WERI-Rb-1 (cell line): ENCODE measurements around the gene MMP11.

ENCODE experiments used
- DNase-seq: peaks from one replicate; pipeline ENCODE4 v3.0.0-alpha.2; 2020
- H3K27ac ChIP-seq: fragments of 250-450 bp; sonication (Bioruptor Pico); 2 replicates; pipeline ENCODE4 v1.5.1; 2020; ENCODE audit warnings: mild to moderate bottlenecking, moderate library complexity
- H3K27me3 ChIP-seq: fragments of 250-450 bp; sonication (Bioruptor Pico); 2 replicates; pipeline ENCODE4 v1.5.1; 2021; ENCODE audit warnings: mild to moderate bottlenecking, low read depth, moderate library complexity; ENCODE audit not compliant: insufficient read depth, severe bottlenecking
- H3K36me3 ChIP-seq: fragments of 250-450 bp; sonication (Bioruptor Pico); 2 replicates; pipeline ENCODE4 v1.5.1; 2020; ENCODE audit warnings: mild to moderate bottlenecking, moderate library complexity
- H3K4me3 ChIP-seq: 2 replicates; pipeline ENCODE4 v1.5.1; 2011; ENCODE audit warnings: low read depth, mild to moderate bottlenecking, control low read depth, low read length
- H3K9me3 ChIP-seq: fragments of 250-450 bp; sonication (Bioruptor Pico); 2 replicates; pipeline ENCODE4 v1.5.1; 2021; ENCODE audit warnings: mild to moderate bottlenecking, moderate library complexity; ENCODE audit not compliant: severe bottlenecking
- CTCF ChIP-seq: IDR thresholded peaks from 2 replicates; pipeline ENCODE4 v1.5.1; 2011; ENCODE audit warnings: low read depth, mild to moderate bottlenecking, control low read depth, inconsistent platforms, low read length

The MMP11 gene

DNA sequence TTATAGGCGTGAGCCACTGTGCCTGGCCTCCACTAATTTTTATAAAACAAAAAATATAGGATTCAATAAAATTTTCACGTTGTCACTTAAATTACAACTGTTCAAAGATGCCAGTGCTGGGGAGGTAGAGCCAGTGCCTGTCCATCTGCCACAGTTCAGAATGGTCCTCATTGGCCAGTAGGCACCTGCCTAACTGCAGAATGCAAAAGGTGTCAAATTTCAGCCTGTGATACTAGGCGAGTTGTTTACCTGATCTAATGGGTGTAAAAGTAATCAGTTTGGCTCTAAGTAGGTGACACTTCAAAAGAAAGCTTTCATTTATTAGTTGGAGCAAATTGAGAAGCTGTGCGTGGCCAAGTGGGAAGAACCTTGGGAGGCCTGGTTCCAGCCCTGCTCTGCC is 16.5 kb downstream of the MMP11 start:
- no peak overlapping the region for H3K4me3 ChIP-seq
- TF ChIP-seq CTCF: no peak

GRCh38 chr22:23789638-23790037 is 17.0 kb downstream of the MMP11 start:
- no peak overlapping the region for H3K27ac ChIP-seq
- DNase-seq: no peak
- H3K9me3 ChIP-seq: no peaks in the 10 kb centered on the region
- H3K4me3 ChIP-seq: no peak overlapping the region
- 0 out of 2 replicates have a peak, but pooled peaks have one; percentile 26 for TF ChIP-seq CTCF
- H3K36me3 ChIP-seq: peaks cover 65% of the 10 kb centered on the region
- H3K27me3 ChIP-seq: no peaks in the 10 kb centered on the region

More for the DNA sequence above, 16.5 kb downstream of the MMP11 start:
- Histone ChIP-seq H3K9me3 (no peaks in the 10 kb centered on the region), H3K27me3 (no peaks in the 10 kb centered on the region), H3K27ac (no peak overlapping the region), H3K36me3 (peaks cover 60% of the 10 kb centered on the region)
- DNase-seq: no peak

DNA sequence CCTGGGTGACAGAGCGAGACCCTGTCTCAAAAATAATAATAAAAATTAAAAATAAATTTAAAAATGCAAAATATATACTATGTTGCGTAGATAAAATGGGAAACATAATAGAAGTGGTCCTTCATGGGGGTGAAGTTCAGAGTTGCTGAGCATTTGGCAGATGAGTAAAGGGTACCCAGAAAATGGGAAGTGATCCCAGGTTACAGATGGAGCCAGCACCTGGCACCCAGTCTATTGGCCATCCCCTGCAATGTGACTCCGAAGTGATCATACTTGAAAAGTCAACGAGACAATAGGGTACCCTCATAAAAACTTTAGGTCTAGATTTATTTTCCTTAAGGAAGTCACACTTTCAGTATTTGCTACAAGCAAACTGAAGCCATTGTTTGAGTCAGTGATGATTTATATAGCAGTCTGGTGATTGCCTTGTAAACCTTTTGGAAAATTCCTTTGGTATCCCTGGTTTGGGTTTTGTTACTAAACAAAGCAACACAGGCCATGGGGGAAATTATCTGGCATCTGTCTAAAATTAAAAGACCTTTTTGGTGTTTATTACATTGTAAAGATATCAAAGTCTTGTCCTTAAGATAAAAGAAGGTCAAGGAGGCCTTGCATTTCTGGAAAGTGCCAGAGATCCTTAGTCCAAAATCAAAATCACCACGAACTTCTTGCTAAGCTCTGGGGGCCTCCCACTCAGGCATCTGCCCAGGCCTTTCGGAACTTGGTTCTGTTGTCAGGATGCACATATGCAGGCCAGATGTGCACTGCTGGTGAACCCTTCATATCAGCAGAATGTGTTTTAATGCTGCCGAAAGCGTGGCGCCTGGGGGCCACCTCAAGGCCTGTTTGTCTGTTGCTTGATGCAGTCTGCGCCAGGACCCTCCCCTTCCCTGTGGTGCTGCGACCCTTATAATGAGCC is 18.4 kb downstream of the MMP11 start:
- no peak for DNase-seq
- Histone ChIP-seq H3K27me3 (no peaks in the 10 kb centered on the region), H3K9me3 (no peaks in the 10 kb centered on the region), H3K36me3 (peaks cover 78% of the 10 kb centered on the region), H3K27ac (no peak overlapping the region), H3K4me3 (no peak overlapping the region)
- no peak for TF ChIP-seq CTCF

- peaks cover 83% of the 10 kb centered on the region for H3K36me3 ChIP-seq
- H3K9me3 ChIP-seq: no peaks in the 10 kb centered on the region
- no peaks in the 10 kb centered on the region for H3K27me3 ChIP-seq
- no peak overlapping the region for H3K27ac ChIP-seq
- DNase-seq: no peak
- no peak for TF ChIP-seq CTCF
- H3K4me3 ChIP-seq: no peak overlapping the region
Observed at GRCh38 chr22:23791738-23792645, 19.3 kb downstream of the MMP11 start.

GRCh38 chr22:23793326-23793725 is 20.7 kb downstream of the MMP11 start:
- Histone ChIP-seq H3K4me3 (no peak overlapping the region), H3K27me3 (no peaks in the 10 kb centered on the region), H3K9me3 (no peaks in the 10 kb centered on the region), H3K27ac (no peak overlapping the region), H3K36me3 (peaks cover 89% of the 10 kb centered on the region)
- DNase-seq: no peak
- TF ChIP-seq CTCF: no peak
